Activated CD8-positive, alpha-beta memory T cell treated with anti-CD3 and anti-CD28 coated beads, Interleukin-2, amount 50 U/mL, for 4 hours (primary cell): ENCODE results near the gene RPH3AL.
"Not testable (repeated sequence)": the region's sequence is repeated elsewhere in the genome, so short reads cannot be mapped to it uniquely, and the experiment has no call there.

Experiments used
- DNase-seq: peaks from one replicate; pipeline ENCODE4 v3.0.0-alpha.2; 2020

The RPH3AL gene

DNA sequence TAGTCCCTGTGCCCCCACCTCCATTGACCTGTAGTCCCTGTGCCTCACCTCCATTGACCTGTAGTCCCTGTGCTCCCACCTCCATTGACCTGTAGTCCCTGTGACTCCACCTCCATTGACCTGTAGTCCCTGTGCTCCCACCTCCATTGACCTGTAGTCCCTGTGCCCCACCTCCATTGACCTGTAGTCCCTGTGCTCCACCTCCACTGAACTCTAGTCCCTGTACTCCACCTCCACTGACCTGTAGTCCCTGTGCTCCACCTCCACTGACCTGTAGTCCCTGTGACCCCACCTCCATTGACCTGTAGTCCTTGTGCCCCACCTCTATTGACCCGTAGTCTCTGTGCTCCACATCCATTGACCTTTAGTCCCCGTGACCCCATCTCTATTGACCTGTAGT lies 37.2 kb downstream of the RPH3AL start:
- DNase-seq, result not testable (repeated sequence)

DNA sequence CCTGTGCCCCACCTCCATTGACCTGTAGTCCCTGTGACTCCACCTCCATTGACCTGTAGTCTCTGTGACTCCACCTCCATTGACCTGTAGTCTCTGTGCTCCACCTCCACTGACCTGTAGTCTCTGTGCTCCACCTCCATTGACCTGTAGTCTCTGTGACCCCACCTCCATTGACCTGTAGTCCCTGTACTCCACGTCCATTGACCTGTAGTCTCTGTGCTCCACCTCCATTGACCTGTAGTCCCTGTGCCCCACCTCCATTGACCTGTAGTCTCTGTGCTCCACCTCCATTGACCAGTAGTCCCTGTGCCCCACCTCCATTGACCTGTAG lies 38.0 kb downstream of the RPH3AL start:
- not testable (repeated sequence) for DNase-seq

- no peak for DNase-seq
Measured at GRCh38 chr17:313911-314613, 38.5 kb downstream of the RPH3AL start.

- no peak for DNase-seq
Measured at GRCh38 chr17:313231-313630, 39.4 kb downstream of the RPH3AL start.

GRCh38 chr17:312476-313148 lies 40.0 kb downstream of the RPH3AL start:
- DNase-seq, result no peak

DNA sequence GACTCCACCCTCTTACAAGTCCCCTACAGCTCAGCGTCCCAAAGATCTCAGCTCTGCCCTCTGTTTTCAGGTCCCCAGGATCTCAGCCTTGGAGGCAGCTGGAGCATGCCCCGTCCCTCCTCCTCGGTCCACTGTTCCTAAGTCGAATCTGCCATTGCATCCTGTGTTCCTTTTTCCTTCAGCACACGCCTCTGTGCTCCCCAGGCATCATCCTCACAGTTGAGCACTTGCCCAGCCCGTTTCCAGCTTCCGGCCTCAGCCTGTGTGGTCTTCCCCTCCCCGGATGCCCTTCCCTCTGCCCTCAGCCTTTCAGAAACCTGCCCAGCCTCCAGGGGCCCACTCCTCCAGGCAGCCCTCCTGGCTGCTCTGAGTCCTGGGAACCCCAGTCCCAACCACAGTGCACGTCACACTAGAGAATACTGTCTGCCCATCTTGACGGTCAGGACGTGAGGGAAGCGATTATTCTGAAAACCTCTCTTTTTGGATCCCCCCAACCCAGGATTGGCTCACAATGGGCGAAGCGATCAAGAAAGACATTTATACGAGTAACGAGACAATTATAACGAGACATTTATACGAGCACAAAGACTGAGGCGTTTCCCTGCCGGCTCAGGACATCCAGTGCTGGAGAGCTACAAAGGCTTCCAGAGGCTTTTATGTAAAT lies 41.4 kb downstream of the RPH3AL start:
- DNase-seq, result no peak

DNA sequence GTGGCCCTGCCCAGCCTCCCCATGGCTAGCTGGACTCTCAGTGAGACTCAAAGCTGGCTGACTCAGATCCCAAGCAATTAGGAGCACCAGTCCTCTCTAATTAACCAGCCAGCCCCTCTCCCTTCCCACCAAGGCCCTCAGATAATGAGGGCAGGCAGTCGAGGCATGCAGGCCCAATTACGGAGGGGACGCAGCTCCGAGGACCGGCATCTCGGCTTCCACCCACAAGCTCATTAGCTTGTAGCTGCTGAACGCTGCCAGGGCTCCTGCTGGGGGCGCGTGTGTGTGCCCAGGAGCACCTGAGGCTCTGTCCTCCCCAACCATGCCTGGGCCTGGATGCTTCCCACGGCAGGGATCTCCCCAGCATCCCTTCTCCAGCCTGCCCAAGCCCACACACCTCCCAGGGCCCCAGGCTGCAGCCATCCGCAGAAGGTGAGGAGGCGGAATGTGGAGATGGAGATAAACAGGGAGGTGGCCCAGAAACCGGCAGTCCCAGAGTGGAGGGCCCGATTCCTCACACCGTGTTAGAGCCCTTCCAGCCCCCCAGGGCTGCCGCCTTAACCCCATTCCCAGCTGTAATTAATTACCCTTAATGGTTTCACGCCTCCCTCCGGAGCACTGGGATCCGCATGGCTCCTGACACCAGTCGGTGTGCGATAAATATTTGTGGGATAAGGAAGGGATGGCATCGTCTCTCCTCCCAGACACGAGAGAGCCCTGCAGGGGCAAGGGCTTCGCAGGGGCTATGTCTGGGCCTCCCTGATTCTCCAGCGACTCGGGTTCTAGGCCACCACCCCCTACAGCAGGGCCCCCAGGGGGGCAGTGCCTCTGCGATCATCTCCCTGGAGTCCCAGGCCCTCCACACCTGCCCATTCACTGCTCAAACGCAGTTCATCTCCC lies 42.2 kb downstream of the RPH3AL start:
- DNase-seq, result no peak

- DNase-seq, result no peak
Measured at GRCh38 chr17:309361-309888, 43.2 kb downstream of the RPH3AL start.

- no peak for DNase-seq
Measured at GRCh38 chr17:307741-308507, 44.7 kb downstream of the RPH3AL start.

- DNase-seq, result no peak
Measured at GRCh38 chr17:307295-307691, 45.3 kb downstream of the RPH3AL start.

- DNase-seq, result no peak
Measured at GRCh38 chr17:306536-307294, 45.9 kb downstream of the RPH3AL start.

- DNase-seq, result no peak
Measured at GRCh38 chr17:306116-306515, 46.5 kb downstream of the RPH3AL start.

DNA sequence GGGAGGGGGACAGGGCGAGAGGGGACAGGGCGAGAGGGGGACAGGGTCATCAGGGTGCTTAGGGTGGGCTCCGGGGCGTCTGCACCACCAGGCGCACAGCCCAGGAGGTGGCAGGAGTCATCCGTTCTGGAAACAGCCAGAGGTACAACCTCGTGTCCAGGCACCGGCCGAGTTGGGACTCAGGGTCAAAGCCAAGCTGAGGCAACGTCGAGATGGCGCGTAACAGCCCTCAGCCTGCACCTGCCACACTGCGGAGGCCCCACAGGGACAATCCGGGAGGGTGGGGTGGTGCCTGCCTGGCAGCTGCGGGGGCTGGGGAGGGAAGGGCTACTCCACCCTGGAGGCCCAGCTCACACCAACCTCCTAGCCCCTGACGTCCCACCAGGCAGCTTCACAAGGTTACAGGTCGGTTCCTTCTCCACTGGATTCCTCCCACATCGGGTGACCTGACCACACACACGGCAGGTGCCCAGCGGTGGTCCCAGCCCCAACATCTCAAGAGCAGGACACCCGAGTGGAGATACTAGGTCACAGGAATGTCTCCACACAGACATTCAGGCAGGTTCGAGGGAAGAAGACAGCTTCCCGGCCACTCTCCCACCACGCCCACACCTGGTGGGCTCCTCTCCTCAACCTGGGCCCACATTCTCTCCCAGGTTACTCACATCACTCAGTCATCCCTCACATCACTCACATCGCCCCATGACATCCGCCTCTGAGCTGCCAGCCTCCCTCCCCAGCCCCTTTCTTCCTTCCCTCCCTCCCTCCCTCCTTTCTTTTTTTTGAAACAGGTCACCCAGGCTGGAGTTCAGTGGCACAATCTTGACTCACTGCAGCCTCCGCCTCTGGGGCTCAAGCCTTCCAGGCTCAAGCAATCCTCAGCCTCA lies 47.3 kb downstream of the RPH3AL start:
- DNase-seq, result no peak

DNA sequence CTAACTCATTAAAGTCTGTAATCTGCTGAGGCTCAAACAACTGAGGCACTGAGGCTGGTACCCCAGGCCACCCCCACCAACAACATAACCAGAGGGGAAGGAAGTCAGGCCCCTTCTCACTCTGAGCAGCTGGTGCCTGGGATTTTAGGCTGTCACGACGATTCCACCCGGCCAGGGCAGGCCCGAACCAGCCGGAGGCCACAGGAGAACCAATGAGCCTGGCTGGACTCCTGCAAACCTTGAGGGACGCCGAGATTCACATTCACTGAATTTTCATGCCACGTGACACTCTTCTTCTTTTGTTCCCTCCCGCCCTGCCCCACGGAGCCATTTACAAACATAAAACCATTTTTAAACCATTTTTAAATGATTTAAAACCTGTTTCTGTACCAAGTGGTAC lies 48.1 kb downstream of the RPH3AL start:
- DNase-seq, result no peak

- no peak for DNase-seq
Measured at GRCh38 chr17:303168-303567, 49.4 kb downstream of the RPH3AL start.

GRCh38 chr17:302300-302698 lies 50.3 kb downstream of the RPH3AL start:
- no peak for DNase-seq

- no peak for DNase-seq
Measured at GRCh38 chr17:301681-302299, 50.8 kb downstream of the RPH3AL start.

DNA sequence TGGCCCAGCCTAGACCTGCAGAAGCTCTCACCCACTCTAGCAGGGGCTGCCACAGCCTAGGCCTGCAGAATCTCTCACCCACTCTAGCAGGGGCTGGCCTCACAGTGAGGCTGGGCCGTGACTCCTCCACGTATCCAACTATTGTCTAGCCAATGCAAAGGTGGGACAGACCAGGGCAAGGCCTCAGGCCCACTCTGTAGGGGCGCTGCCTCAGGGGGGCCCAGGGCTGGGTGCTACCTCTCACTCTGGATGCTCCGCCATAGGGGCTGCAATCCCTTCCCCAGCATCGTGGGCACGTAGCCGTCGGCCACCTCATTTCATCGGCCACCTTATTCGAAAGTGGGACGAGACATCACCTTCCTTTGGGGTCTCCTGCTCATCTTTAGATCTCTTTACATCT lies 51.7 kb downstream of the RPH3AL start:
- DNase-seq, result no peak

- DNase-seq, result no peak
Measured at GRCh38 chr17:299546-299945, 53.1 kb downstream of the RPH3AL start.
